Neural progenitor cell (in vitro differentiated cells): Measurements from ENCODE around the gene ADGRG1.

Experiments used
- CTCF ChIP-seq: fragments of 200-600 bp; sonication (generic); IDR thresholded peaks from 2 replicates; pipeline ENCODE4 v1.5.1; 2017; ENCODE audit warnings: antibody characterized with exemption, mild to moderate bottlenecking
- EZH2 ChIP-seq: fragments of 200-600 bp; sonication (generic); IDR thresholded peaks from 2 replicates; pipeline ENCODE4 v1.6.1; 2017; ENCODE audit warnings: antibody characterized with exemption, mild to moderate bottlenecking, moderate library complexity

- TF ChIP-seq CTCF (peak; percentile 89), EZH2 (no peak)
Observed at GRCh38 chr16:57591086-57591869, 37.2 kb upstream of the ADGRG1 start.
